Retinal pigment epithelial cell (primary cell): ENCODE results near the gene QPCTL.

ENCODE experiments used
- DNase-seq: peaks from one replicate; pipeline ENCODE4 v3.0.0-alpha.2; 2010; ENCODE audit warnings: low read depth
- H3K4me3 ChIP-seq: 2 replicates; pipeline ENCODE4 v1.5.1; 2011; ENCODE audit warnings: mild to moderate bottlenecking, low read length, control low read depth, moderate library complexity
- TF ChIP-seq, protein P1 (sequence below): conservative IDR thresholded peaks from 2 replicates; pipeline ENCODE4 v1.5.1; 2011; ENCODE audit warnings: low read depth, low read length, control low read depth, inconsistent platforms

Gene QPCTL

DNA sequence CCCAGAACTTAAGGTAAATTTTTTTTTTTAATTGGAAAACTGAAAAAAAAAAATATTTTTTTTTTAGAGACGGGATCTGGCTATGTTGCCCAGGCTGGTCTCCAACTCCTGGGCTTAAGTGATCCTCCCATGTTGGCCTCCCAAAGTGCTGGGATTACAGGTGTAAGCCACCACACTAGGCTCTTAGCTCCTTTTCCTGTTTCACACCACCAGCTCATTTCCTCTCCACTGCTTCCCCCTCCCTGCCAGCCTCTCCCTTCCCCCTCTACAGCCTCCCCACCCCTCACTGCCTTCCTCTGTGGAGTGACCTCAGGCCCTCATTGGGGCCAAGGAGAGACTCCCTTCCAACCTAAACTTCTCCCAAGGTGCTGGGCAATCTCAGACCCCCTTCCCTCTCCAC is 28.7 kb upstream of the QPCTL start:
- TF ChIP-seq, protein P1, sequence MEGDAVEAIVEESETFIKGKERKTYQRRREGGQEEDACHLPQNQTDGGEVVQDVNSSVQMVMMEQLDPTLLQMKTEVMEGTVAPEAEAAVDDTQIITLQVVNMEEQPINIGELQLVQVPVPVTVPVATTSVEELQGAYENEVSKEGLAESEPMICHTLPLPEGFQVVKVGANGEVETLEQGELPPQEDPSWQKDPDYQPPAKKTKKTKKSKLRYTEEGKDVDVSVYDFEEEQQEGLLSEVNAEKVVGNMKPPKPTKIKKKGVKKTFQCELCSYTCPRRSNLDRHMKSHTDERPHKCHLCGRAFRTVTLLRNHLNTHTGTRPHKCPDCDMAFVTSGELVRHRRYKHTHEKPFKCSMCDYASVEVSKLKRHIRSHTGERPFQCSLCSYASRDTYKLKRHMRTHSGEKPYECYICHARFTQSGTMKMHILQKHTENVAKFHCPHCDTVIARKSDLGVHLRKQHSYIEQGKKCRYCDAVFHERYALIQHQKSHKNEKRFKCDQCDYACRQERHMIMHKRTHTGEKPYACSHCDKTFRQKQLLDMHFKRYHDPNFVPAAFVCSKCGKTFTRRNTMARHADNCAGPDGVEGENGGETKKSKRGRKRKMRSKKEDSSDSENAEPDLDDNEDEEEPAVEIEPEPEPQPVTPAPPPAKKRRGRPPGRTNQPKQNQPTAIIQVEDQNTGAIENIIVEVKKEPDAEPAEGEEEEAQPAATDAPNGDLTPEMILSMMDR = no peak
- no peak overlapping the region for H3K4me3 ChIP-seq
- DNase-seq = no peak

DNA sequence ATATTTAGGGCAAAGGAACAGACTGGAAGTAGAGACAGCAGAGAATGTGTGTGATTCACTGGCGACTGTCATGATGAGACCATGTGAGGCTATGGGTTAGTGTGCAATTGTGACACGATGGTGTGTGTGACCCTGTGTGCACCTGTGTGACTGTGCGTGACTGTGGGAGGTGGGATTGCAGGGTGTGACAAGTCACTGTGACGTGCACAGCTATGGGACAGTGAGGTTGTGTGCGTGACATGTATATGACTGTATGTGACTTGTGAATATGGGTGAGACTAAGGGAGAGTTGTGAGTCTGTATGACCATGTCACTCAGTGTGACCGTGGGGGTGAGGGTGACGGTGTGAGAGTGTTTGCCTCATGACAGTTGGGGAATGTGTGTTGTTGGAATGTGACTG is 27.9 kb upstream of the QPCTL start:
- TF ChIP-seq, protein P1 = no peak
- H3K4me3 ChIP-seq = no peak overlapping the region
- no peak for DNase-seq

DNA sequence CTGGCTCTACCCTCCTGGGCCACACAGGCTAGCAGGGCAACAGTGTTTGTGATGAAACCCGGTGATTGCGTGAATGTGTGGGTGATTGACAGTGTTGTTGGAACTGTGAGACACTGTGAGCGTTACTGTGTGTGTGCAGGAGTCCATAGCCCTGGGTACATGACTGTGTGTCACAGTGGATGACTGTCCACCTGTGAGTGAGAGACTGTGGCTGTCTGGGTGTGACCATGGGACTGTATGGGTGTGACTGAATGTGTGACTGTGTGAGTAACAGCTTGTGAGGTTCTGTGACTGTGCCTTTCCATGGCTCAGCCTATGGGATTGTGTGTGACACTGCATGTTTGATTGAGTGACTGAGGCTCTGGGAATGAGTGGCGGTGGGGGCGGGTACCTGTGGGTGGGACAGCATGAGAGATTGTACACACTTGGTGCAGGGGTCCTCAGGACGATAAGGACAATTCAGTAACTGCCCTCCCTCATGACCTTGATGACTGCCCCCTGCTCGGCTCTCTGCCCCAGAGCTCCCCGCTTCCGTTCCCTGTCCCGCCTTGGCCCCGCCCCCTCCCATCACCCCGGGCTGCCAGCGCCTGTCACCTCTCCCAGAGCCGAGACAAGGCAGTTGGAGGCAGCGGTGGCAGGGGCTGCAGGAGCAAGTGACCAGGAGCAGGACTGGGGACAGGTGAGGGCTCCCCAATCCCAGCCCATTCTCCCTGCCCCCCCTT is 24.7 kb upstream of the QPCTL start, which contains the start of gene GIPR:
Gene GIPR, plus strand, starts transcription at position 602 of the 722 bp plus-strand sequence. CDS start 1,300 bp downstream, outside the sequence.
- TF ChIP-seq, protein P1 = no peak
- no peak for DNase-seq
- peak within 1 kb of the TSS; percentile 32 for H3K4me3 ChIP-seq

DNA sequence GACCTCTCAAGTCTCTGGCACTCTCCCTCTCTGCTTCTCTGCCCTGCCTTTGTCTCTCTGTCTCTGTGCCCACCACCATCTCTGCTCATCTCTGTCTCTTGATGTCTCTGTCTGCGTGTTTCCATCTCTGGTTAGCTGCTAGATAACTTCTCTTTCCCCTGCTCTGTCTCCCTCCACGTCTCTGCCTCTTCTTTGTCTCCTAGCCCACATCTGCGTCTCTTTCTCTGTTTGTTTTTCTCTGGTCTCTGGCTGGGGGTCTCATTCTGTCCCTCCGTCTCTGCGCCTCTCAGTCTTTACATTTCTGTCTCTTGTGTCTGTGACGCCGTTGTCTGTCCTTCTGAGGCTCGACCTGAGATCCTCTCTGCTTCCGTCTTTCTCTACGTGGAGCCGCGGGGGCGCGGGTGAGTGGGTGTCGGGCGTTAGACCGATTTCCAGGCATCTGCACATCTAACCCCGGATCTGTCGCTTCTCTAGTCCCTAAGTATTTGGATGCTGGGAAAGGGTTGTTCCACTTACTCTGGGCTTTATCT is 24.1 kb upstream of the QPCTL start:
- DNase-seq = no peak
- TF ChIP-seq, protein P1 = no peak
- H3K4me3 ChIP-seq = peak overlapping the region; percentile 32

DNA sequence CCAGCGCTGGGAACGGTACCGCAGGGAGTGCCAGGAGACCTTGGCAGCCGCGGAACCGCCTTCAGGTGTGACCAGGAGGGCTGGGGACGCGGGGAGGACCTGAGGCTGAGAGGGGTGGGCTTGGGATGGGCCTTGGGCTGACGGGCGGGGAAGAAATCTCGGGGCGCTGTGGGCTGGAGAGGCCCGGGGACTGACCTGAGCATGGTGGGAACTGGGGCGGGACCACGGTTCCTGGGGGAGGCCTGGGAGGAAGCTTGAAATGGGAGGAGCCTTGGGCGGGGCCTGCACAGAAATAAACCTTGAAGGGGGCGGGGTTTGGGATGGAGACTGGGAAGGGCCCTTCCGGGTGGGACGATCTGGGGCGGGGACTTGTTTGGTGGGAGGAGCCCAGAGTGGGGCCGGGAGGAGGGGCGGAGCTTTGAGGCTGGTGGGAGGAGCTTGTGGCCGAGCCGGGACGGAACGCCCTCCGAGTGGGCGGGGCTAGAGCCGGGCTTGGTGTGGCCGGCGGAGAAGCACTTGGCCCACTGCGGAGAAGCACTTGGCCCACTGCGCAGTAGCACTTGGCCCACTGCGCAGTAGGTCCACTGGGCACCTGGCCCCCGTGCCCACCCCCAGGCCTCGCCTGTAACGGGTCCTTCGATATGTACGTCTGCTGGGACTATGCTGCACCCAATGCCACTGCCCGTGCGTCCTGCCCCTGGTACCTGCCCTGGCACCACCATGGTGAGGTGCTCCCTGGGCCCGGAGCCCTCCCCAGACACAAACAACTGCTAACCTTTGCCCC is 21.6 kb upstream of the QPCTL start:
- peak overlapping the region; percentile 32 for H3K4me3 ChIP-seq
- TF ChIP-seq, protein P1 = no peak
- no peak for DNase-seq

DNA sequence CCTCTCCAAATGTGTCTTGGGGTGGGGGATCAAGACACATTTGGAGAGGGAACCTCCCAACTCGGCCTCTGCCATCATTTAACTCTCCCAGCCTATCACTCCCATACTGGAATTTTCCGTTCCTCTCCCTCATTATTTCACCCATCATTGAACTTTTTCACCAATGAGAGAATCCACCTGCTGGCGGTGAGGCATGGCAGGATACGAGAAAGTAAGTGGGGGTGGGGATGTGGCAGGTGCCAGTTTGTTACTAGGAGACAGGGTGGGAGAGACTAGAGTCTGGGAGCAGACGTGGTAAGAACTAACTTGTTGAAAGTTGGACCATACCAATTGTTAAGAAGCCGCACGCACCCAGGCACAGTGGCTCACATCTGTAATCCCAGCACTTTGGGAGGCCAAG is 17.5 kb upstream of the QPCTL start:
- TF ChIP-seq, protein P1 = no peak
- DNase-seq = no peak
- H3K4me3 ChIP-seq = no peak overlapping the region
